GM19099 (cell line): Measurements from ENCODE around the gene TECRL.

ENCODE experiments used
- POLR2A ChIP-seq: IDR thresholded peaks from 3 replicates; pipeline ENCODE4 v1.6.1; 2011; ENCODE audit warnings: low read depth; ENCODE audit not compliant: insufficient read length; ENCODE audit errors: extremely low read depth

Gene TECRL

GRCh38 chr4:64360664-64361398, 48.4 kb downstream of the TECRL start:
- no peak for TF ChIP-seq POLR2A

DNA sequence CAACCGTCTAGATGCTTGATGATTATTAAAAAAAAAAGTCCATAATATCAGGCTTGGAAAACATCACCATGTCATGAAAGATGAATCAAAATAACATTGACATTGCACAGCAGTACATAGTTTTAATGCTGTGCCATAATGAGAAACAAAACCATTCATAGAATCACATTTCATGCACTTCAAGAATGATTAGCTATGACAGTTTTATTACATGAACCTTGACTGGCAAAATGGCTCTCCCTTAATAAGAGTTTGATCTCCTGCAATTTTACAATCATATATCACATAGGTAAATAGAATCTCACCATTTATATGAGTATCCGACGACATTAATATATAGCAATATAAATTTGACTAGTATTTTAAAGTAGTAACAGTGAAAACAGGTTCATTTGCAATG, 49.8 kb downstream of the TECRL start:
- TF ChIP-seq POLR2A: no peak

- no peak for TF ChIP-seq POLR2A
Observed at GRCh38 chr4:64353904-64354303, 55.3 kb downstream of the TECRL start.

- TF ChIP-seq POLR2A: no peak
Observed at GRCh38 chr4:64341711-64342110, 67.5 kb downstream of the TECRL start.

DNA sequence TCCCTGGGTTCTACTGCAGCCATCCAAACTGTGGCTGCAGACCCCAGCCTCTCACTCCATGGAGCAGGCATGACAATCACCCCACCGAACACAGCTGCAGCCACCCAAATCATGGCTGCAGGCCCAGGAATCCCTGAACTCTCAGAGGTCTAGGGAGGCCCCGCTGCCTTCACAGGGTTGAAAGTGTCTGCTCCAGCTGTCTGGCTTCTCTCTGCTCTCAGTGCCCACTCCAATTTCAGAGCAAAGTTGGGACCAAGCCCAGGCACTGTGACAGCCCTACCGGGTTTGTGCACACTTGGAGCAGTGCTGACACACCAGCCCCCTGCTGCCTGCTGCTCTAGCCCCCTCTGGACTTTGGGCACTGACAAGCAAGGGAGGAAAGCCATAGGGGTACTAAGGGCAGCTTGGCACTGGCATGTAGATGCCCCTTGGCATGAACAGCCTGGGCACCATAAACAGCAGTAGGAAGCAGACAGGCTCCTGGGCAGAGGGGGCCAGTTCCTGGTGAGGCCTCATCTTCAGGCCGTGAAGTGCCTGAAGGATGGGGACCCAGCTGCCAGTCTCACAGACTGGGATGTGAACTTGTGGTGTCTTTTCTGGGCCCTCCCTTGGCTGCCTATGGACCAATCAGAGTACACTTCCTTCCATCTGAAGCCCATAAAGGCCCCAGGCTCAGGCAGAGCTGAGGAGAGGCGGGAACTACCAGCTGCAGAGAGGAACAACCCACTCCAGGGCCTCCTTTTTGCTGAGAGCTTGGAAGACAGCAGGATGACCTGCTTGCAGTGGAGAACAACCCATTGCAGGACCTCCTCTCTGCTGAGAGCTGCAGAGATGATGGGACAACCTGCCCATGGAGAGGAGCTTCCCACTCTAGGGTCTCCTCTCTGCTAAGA, 68.8 kb downstream of the TECRL start:
- no peak for TF ChIP-seq POLR2A

GRCh38 chr4:64334964-64335363, 74.3 kb downstream of the TECRL start:
- TF ChIP-seq POLR2A: no peak

DNA sequence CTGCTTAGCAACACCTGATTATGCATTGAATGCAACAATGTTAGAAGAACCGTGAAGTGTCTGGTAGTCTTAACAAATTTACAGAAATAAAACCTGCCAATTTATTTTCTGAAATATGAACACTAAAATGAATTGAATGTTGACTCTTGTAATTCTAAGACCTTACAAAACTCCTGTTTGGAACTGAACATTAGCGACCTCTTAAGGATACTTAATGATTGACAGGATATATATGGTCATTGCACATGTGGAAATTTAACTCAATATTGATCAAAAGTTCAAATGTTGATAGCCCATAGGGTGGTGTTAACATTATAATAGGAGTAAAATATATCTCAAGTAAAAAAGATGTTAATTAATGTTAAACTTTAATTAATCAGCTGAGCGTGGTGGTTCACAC, 79.1 kb downstream of the TECRL start:
- no peak for TF ChIP-seq POLR2A

DNA sequence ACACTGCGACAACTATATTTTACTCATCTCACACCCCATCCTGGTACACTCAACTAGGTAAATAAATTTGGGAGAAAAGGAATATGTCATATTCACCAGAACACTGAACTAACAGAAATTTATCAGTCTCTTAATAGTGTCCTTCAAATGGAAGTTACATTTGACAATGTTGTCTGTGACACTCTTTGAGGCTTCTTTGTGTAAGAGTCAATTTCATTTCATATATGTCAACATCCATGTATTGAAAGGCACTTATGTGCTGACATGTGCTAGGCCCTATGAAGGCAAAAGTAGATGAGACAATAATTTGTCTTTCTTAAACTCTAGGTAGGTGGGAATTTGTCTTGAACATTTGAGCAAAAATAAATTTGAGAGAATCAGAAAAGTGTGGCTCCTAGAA, 82.0 kb downstream of the TECRL start:
- no peak for TF ChIP-seq POLR2A

GRCh38 chr4:64326507-64326906, 82.7 kb downstream of the TECRL start:
- TF ChIP-seq POLR2A: no peak

DNA sequence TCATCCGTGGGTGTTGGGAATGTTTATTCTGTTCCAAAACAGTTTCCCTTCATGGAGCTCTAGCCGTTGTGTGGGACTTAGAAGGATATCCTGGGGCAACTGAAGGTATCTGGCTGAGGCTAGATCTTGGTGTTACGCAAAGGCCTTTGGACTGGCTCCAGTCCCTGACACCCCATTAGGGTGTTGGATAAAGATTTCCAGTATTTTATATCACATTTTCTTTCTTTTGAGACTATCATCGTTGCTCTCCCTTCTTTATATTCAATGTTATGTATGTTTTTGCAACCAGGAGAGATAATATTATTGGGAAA, 103.0 kb downstream of the TECRL start:
- no peak for TF ChIP-seq POLR2A

GRCh38 chr4:64305565-64306254, 103.5 kb downstream of the TECRL start:
- no peak for TF ChIP-seq POLR2A

GRCh38 chr4:64272432-64272831, 136.8 kb downstream of the TECRL start:
- TF ChIP-seq POLR2A: no peak

DNA sequence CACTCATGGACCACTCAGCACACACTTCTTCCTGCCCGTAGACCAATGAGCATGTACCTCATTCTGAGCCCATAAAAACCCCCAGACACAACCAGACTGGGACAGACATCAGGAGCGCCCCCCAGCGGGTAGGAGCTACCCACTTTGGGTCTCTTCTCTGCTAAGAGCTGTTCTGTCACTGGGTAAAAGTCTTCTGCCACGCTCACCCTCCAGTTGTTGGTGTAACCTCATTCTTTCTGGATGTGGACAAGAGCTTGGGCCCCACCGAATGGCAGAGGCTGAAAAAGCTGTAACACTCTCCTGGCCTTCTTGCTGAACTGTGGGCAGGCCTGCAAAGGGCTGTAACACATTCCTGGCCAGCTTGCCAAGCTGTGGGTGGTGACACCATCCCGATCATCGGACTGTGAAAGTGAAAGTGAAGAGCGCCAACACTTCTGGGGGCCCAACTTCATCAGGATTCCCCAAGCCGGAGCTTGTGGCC, 137.6 kb downstream of the TECRL start:
- no peak for TF ChIP-seq POLR2A

GRCh38 chr4:64266669-64267068, 142.6 kb downstream of the TECRL start:
- no peak for TF ChIP-seq POLR2A

GRCh38 chr4:64266263-64266662, 143.0 kb downstream of the TECRL start:
- TF ChIP-seq POLR2A: no peak
